Ectodermal cell (in vitro differentiated cells): ENCODE measurements around the gene NKX2-2.

Source experiments
- H3K27ac ChIP-seq: 2 replicates; pipeline ENCODE4 v1.7.0; 2013; ENCODE audit warnings: mild to moderate bottlenecking, low read depth, low read length; ENCODE audit not compliant: insufficient read depth, poor library complexity, severe bottlenecking
- H3K27me3 ChIP-seq: 2 replicates; pipeline ENCODE4 v1.7.0; 2013; ENCODE audit warnings: mild to moderate bottlenecking, low read length; ENCODE audit not compliant: insufficient read depth, control insufficient read depth, poor library complexity, severe bottlenecking
- H3K36me3 ChIP-seq: one replicate; pipeline ENCODE4 v1.7.0; 2013; ENCODE audit warnings: low read length; ENCODE audit not compliant: control insufficient read depth, insufficient read depth
- H3K4me1 ChIP-seq: one replicate; pipeline ENCODE4 v1.7.0; 2013; ENCODE audit warnings: low read length; ENCODE audit not compliant: control insufficient read depth, insufficient read depth
- H3K4me3 ChIP-seq: 2 replicates; pipeline ENCODE4 v1.7.0; 2013; ENCODE audit warnings: low read depth, low read length, control low read depth; ENCODE audit not compliant: insufficient read depth
- H3K9me3 ChIP-seq: 2 replicates; pipeline ENCODE4 v1.7.0; 2013; ENCODE audit warnings: mild to moderate bottlenecking, low read length, moderate library complexity; ENCODE audit not compliant: control insufficient read depth
- WGBS, 2 experiments: methylation state at CpG; one replicate each; pipeline ENCODE4 v1.1.7; 2013; ENCODE audit warnings: missing lambda C conversion rate in 2 of 2; 5-methylcytosine and 5-hydroxymethylcytosine counted together

Gene NKX2-2

DNA sequence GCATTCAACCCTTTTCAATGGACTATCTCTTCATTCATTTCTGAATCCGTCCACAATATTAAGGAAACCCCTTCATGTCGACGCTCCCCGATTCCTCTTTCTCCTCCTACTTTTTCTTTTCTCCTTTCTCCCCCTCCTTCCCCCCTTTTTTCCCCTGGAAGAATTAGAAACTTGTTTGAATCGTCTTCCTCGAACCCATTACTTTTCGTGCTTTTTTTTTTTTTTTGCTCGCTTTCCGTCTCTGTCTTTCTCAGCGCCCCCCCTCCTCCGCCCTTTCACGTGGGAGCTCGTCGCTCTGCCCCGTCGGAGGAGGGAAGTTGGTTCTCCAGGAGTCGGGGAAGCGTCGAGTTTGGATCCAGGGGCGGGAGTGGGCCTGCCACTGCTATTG, 2.3 kb upstream of the NKX2-2 start:
- WGBS, 2 experiments: 1% methylated on average over 15 to 20 of the region's 20 CpGs
- Histone ChIP-seq H3K9me3 (no peaks in the 10 kb centered on the region), H3K4me1 (peaks cover 29% of the 10 kb centered on the region), H3K27ac (no peak overlapping the region), H3K27me3 (peaks cover 100% of the 10 kb centered on the region), H3K4me3 (no peak overlapping the region), H3K36me3 (no peaks in the 10 kb centered on the region)

DNA sequence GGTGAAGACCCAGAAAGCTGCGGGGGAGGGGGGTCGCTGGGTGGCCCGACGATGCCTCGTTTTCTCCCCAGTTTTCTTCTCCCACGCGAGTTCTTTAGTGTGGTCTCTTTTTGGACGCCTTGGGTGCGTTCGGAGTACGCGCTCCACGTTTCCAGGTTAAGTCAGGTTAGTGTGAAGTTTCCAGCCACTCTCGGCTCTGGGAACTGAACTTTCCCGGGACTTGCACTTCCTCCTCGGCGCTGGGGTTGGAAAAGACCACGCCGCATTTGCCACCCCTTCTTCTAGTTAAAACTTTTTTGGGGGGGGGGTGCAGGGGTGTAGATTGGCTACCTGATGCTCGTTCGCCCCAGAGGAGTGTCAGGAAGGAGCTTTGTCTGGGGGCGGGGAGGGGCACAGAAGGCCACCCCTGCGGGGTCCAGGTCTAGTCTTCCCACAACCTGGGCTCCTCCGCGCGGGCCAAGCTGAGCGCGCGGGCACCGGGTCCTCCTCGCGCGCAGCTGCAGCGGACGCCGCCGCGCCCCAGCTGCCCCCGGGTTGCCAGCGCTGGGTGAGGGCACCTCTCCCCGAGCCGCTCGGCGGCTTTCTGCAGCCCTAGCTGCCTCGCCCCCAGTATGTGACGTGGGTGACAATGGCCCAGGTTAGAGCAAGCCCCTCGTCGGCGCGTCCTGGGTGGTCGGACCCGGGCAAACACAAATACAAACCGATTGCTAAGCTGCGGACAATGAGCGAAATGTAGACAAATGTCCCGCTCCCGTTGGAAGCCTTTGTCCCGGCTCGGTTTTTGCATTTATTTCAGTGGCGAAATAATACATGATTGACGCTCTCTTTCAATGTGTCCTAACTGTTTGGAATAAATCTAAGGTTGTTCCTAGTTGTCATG, 1.7 kb upstream of the NKX2-2 start:
- WGBS, 2 experiments: 1% methylated on average over 61 of the region's 61 CpGs
- H3K4me3 ChIP-seq: no peak overlapping the region
- no peaks in the 10 kb centered on the region for H3K36me3 ChIP-seq
- no peaks in the 10 kb centered on the region for H3K9me3 ChIP-seq
- H3K4me1 ChIP-seq: peaks cover 29% of the 10 kb centered on the region
- H3K27me3 ChIP-seq: peaks cover 100% of the 10 kb centered on the region
- no peak overlapping the region for H3K27ac ChIP-seq

DNA sequence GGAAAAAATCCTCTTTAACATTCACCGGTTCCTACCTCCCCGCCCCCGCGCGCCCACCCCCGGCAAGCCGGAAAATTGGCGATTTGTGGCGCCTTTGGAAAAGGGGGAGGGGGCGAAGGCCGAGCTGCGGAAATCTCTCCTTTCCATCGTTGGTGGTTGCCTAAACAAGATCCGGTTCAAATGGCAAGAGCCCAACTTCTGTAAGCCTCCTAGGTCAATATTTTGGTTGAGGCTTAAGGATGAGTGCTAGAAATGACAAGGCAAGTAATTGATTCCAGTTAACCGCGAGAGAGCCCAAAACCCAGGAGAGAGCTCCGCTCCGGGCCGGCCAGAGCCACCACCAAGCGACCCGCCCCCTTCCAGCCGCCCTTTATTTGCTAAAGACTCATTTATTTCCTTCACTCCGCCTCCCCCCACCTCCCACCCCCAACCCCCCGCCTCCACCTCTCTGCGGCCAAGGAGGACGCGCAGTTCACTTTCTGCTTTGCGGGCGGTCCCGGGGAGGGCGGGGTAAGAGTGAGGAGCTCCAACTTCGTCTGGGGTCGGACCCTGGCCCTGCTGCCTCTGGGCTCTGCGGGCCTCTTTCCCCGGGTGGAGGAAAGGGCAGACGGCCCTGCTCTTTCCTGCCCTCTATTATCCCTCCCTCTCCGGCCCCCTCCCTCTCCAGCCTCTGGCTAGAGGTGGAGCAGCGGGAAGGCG, 838 bp upstream of the NKX2-2 start:
- 0% methylated on average over 33 to 34 of the region's 39 CpGs for WGBS, 2 experiments
- Histone ChIP-seq H3K27me3 (peaks cover 100% of the 10 kb centered on the region), H3K9me3 (no peaks in the 10 kb centered on the region), H3K36me3 (no peaks in the 10 kb centered on the region), H3K4me3 (no peak overlapping the region), H3K27ac (no peak overlapping the region), H3K4me1 (peaks cover 36% of the 10 kb centered on the region)

DNA sequence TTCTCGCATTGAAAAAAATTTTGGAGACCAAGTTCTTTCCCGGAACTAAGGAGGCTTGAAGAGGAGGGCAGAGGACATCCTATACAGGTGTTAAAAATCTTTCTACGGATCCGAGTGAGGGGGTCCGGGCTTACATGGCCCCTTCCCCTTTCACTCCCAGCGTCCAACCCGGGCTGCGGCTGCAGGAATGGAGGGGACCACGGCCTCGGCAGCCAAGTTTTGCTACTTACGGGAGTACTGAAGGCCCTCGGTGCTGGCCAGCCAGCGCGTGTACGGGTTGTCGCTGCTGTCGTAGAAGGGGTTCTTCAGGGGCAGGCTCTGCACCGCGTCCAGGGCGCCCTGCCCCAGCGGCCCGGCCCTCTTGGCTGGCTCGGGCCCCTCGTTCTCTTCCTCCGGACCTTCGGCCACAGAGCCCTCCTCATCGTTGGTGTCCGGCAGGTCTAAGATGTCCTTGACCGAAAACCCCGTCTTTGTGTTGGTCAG, 642 bp downstream of the NKX2-2 start:
- H3K27me3 ChIP-seq: peaks cover 100% of the 10 kb centered on the region
- no peaks in the 10 kb centered on the region for H3K9me3 ChIP-seq
- H3K4me3 ChIP-seq: no peak overlapping the region
- H3K4me1 ChIP-seq: peaks cover 36% of the 10 kb centered on the region
- WGBS, 2 experiments: 1% methylated on average over 30 of the region's 30 CpGs
- H3K36me3 ChIP-seq: no peaks in the 10 kb centered on the region
- H3K27ac ChIP-seq: no peak overlapping the region

DNA sequence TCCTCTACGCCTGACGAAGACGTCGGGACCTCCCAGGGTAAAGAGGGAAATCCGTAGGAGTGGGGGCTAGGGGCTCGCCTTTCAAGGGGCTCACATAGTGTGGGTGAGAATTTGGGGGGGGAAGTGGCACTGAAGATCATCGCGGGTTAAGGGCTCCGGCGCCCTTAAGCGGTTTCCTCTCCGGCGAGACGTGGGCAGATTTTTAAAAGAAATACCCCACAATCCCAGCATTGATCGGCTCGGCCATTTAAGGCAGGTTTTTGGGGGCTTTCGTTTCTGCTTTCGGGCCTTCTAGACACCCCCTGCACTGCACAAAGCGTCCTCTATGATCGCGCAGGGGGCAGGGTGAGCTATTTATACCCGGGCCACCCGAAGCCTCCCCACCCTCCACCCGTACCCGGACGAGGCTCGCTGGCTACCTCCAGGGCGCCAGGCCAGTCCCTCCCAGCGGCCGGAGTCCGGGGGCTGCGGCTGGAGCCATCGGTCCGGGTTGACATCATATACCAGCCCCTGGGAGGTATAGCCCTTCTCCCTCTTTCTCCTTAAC, 1.2 kb downstream of the NKX2-2 start:
- Histone ChIP-seq H3K4me3 (no peak overlapping the region), H3K27me3 (peaks cover 100% of the 10 kb centered on the region), H3K9me3 (no peaks in the 10 kb centered on the region), H3K36me3 (no peaks in the 10 kb centered on the region), H3K4me1 (peaks cover 35% of the 10 kb centered on the region), H3K27ac (no peak overlapping the region)
- WGBS, 2 experiments: 1 to 2% methylated on average over 34 of the region's 34 CpGs

DNA sequence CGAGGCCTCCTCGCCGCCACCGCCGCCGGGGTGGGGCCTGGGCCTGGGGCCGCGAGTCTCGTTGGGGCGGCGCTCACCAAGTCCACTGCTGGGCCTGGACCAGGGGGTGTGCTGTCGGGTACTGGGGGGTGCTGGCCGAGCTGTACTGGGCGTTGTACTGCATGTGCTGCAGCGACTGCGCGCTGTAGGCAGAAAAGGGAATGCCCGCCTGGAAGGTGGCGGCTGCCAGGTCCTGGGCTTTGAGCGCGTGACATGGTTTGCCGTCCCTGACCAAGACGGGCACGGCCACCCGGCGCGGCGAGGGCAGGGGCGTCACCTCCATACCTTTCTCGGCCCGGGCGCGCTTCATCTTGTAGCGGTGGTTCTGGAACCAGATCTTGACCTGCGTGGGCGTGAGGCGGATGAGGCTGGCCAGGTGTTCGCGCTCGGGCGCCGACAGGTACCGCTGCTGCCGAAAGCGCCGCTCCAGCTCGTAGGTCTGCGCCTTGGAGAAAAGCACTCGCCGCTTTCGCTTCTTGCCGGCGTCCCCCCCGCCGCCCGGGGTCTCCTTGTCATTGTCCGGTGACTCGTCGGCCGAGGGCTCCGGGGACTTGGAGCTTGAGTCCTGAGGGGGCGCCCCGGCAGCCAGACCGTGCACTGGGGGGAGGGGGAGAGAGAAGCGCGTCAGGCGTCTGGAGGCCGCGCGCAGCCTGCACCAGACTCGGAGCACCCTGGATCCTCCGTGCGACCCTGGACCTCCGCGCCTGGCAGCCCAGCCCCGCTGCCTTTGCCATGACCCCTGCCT, 1.8 kb downstream of the NKX2-2 start:
- Histone ChIP-seq H3K9me3 (no peaks in the 10 kb centered on the region), H3K4me1 (peaks cover 30% of the 10 kb centered on the region), H3K27ac (no peak overlapping the region), H3K36me3 (no peaks in the 10 kb centered on the region), H3K4me3 (no peak overlapping the region), H3K27me3 (peaks cover 100% of the 10 kb centered on the region)
- 0 to 1% methylated on average over 76 of the region's 76 CpGs for WGBS, 2 experiments

DNA sequence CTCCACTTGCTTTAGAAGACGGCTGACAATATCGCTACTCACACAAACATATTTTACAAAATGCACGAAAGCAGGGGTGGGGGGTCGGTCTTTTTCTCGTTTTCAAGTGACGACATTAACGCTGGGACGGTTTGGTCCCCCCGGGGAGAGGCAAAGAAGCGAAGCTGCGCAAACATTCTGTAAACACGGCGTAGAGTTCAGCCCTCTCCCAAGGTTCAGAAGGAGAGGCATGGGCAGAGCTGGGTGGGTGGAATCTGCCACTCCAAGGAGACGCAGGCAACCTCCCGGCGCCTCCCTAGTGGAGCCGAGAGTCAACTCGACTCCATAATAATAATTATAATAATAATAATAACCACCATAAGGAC, 2.4 kb downstream of the NKX2-2 start:
- Histone ChIP-seq H3K27ac (no peak overlapping the region), H3K4me1 (peaks cover 24% of the 10 kb centered on the region), H3K27me3 (peaks cover 100% of the 10 kb centered on the region), H3K4me3 (no peak overlapping the region), H3K9me3 (no peaks in the 10 kb centered on the region), H3K36me3 (no peaks in the 10 kb centered on the region)
- 1 to 3% methylated on average over 13 to 15 of the region's 18 CpGs for whole genome bisulfite sequencing, 2 experiments

DNA sequence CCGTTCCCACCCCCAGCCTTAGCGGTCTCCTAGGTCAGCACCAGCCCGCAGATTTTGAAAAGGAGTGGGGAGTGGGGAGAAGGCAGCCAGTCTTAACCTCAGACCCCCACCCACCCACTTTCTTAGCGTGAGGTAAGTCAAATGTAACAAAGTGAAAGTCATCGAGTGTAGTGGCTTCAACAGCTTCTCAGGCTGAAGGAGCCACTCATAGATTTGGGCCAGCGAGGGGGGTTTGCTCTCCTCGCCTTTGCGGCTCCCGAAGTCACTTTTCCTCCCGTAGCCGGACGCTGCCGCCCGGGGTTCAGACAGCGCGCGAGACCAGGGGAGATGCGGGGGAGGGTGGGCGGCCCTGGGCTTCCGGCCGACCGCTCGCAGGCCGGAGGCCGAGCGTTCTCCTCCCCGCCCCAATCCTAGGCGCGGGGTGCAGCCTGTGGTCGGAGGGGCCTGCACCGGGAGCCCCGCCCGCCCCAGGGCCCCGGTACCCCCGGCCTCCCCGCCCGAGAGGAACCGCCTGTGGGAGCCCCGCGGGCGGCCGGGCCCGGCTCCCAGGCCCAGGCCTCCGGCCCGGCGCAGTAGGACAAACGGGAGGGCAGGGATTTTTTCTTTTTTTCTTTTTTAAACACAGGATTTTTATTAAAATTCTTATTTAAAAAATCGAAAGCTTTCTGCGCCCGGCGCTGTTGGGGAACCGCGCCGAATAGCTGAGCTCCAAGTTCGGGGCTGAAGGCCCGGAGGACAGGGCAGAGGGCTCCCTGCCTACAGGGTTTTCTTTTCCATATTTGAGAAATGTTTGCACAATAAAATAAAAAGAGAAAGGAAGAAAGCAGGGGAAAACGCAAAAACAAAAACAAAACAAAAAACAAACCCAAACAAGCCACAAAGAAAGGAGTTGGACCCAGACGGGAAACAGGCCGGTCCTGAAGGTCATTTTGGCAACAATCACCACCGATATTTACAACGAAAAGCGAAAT, 3.2 kb downstream of the NKX2-2 start:
- WGBS, 2 experiments: 1 to 2% methylated on average over 59 to 61 of the region's 62 CpGs
- Histone ChIP-seq H3K9me3 (no peaks in the 10 kb centered on the region), H3K4me1 (peaks cover 26% of the 10 kb centered on the region), H3K27me3 (peaks cover 100% of the 10 kb centered on the region), H3K4me3 (peak overlapping the region; percentile 4), H3K36me3 (no peaks in the 10 kb centered on the region), H3K27ac (no peak overlapping the region)
